Heart left ventricle (tissue), 16 donors: ENCODE data around the gene WASL. TPM values are rescaled to one million over a fixed set of nuclear protein-coding genes. Genes with fewer than 3 reads are reported as not detected.

Source experiments
- ATAC-seq, 4 donors: fragments of 200-7000 bp; cut with Tn5 transposase; one replicate each; pipeline ENCODE4 v1.9.1; 2020 to 2022; ENCODE audit warnings: moderate library complexity in 4 of 4, mild to moderate bottlenecking in 3 of 4, moderate number of reproducible peaks in 1 of 4
- DNase-seq, 5 donors: peaks; one replicate each; pipeline ENCODE4 v3.0.0-alpha.2; 2020
- H3K27ac ChIP-seq, 12 donors: fragments of 200-600 bp; sonication (generic) in 4 of 12; one replicate each; pipeline versions ENCODE4 v1.5.0 to v1.8.0; 2016 to 2022; ENCODE audit warnings: mild to moderate bottlenecking in 2 of 12
- H3K27me3 ChIP-seq, 9 donors: fragments of 200-600 bp; sonication (generic) in 2 of 9; one replicate each; pipeline versions ENCODE4 v1.5.1 to v1.8.0; 2016 to 2022; ENCODE audit warnings: mild to moderate bottlenecking in 3 of 9
- H3K36me3 ChIP-seq, 9 donors: fragments of 200-600 bp; sonication (generic) in 2 of 9; one replicate each; pipeline versions ENCODE4 v1.5.0 to v1.8.0; 2018 to 2022; ENCODE audit warnings: mild to moderate bottlenecking in 2 of 9
- H3K4me1 ChIP-seq, 12 donors: fragments of 200-600 bp; sonication (generic) in 4 of 12; one replicate each; pipeline versions ENCODE4 v1.5.0 to v1.8.0; 2016 to 2022; ENCODE audit warnings: mild to moderate bottlenecking in 3 of 12
- H3K4me3 ChIP-seq, 12 donors: fragments of 200-600 bp; sonication (generic) in 4 of 12; one replicate each; pipeline versions ENCODE4 v1.5.0 to v1.8.0; 2017 to 2022; ENCODE audit warnings: mild to moderate bottlenecking in 9 of 12, moderate library complexity in 4 of 12
- H3K9me3 ChIP-seq, 12 donors: fragments of 200-600 bp; sonication (generic) in 4 of 12; one replicate each; pipeline versions ENCODE4 v1.5.0 to v1.8.0; 2016 to 2022; ENCODE audit warnings: mild to moderate bottlenecking in 1 of 12
- POLR2A ChIP-seq, 2 donors: fragments of 450-650 bp; IDR thresholded peaks; one replicate each; pipeline ENCODE4 v1.6.1; 2017; ENCODE audit warnings: antibody characterized with exemption in 2 of 2, mild to moderate bottlenecking in 2 of 2, moderate library complexity in 2 of 2
- WGBS, 4 donors: extraction: QIAGEN DNeasy Blood & Tissue Kit in 2 of 4; methylation state at CpG; one replicate each; pipeline versions ENCODE4 v1.1.5 to v1.1.7; 2013 to 2018; 5-methylcytosine and 5-hydroxymethylcytosine counted together
- intact Hi-C, 10 donors: fragments of 100-400 bp; cut with DNase I; formaldehyde crosslinking; loops; one replicate each; pipeline versions ENCODE4 v1.11.1 to v1.14.2; 2022
- polyA plus RNA-seq, 2 donors: library from polyadenylated mRNA; stranded (reverse); fragments of 200-250 nt; gene quantifications; one replicate each; pipeline ENCODE4 v1.2.3, GENCODE V29; 2013
- total RNA-seq, 9 donors: library from RNA; depleted of rRNA in 2 of 9; stranded (reverse); fragments of >200 nt in 2 of 9; fragmentation: NEBNext Ultra II Directional in 3 of 9; extraction: Animal tissue kit (Norgen Biotek cat#: 25700) in 3 of 9; gene quantifications; one replicate each; pipeline versions ENCODE4 v1.1.0 to v1.2.4, GENCODE V29; 2016 to 2023
- TF ChIP-seq, protein P1 (sequence below), 12 donors: fragments of 200-600 bp; sonication (generic) in 4 of 12; IDR thresholded peaks; one replicate each; pipeline versions ENCODE4 v1.5.0 to v1.8.0; 2018 to 2022; ENCODE audit warnings: antibody characterized with exemption in 12 of 12, mild to moderate bottlenecking in 5 of 12
- donor health status: ischemic (EF 13 %, LVEDD 7.1; RV severe dilation, severe dysfunction).
- donor health status: healthy with polysubstance abuse.
- donor health status: DM: no; HTN: yes; CAD: no.
- donor health status: DM: no; HTN: no; CAD: no.
- donor health status: ischemic (EF 25% LVEDD 6.9; RV normal size, moderate dysfunction).
- donor health status: ischemic (EF 25% LVEDD 5.7; RV mildly dilated, moderate dysfunction).
- donor health status: healthy.
- donor health status: DM: yes; HTN: yes; CAD: no.
- donor health status: ischemic (EF 35%, LVEDD 5.7; RV mildly dilated, moderate dysfunction).
- donor health status: nonischemic (EF 11% LVEDD 7.7; RV severe dilation, severe dysfunction).
- donor health status: DM: yes; HTN: yes; CAD: no.
- donor health status: PGD.
- donor health status: ischemic (EF 29% LVEDD 5.4; RV normal size, mild dysfunction).
- donor health status: nonischemic (EF 23%, LVEDD 6.1; RV moderate dilation, normal function).

Gene WASL
- total and polyA plus RNA-seq, 11 donors, result 11.2 to 30.3 (median 23.3) TPM

DNA sequence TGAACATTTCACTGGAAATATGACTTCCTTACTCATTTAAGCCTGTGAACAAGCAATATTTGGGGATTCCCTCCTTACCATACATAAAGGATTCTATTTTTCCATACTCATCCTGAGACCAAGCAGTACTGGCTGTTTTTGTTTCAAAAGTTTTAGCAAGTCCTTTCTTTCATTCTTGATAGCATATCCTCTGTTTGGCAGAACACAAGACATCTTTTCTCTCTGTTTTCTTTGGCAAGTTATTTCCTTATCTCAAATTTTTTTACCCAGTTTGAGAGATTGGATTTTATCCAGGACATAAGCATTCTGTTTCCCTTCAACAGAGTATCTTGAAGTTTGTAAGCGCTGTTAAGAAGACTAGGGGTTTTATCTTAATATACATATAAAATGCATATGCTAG lies 3.0 kb upstream of the WASL start:
- DNase-seq (no peak), ATAC-seq (no peak)
- no peaks in the 10 kb centered on the region for H3K27me3 ChIP-seq
- intact Hi-C loops, result no loop called here
- TF ChIP-seq, protein P1, sequence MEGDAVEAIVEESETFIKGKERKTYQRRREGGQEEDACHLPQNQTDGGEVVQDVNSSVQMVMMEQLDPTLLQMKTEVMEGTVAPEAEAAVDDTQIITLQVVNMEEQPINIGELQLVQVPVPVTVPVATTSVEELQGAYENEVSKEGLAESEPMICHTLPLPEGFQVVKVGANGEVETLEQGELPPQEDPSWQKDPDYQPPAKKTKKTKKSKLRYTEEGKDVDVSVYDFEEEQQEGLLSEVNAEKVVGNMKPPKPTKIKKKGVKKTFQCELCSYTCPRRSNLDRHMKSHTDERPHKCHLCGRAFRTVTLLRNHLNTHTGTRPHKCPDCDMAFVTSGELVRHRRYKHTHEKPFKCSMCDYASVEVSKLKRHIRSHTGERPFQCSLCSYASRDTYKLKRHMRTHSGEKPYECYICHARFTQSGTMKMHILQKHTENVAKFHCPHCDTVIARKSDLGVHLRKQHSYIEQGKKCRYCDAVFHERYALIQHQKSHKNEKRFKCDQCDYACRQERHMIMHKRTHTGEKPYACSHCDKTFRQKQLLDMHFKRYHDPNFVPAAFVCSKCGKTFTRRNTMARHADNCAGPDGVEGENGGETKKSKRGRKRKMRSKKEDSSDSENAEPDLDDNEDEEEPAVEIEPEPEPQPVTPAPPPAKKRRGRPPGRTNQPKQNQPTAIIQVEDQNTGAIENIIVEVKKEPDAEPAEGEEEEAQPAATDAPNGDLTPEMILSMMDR (IDR thresholded peaks at IDR 0.05), result no peak
- TF ChIP-seq POLR2A (IDR thresholded peaks at IDR 0.05), result no peak
- H3K9me3 ChIP-seq, result no peaks in the 10 kb centered on the region
- peaks cover under 1 to 34% (median 19%) of the 10 kb centered on the region in 12 donors for H3K4me1 ChIP-seq
- H3K27ac ChIP-seq, result peak overlapping the region in 1 of 12 donors; percentile 34
- no peaks in the 10 kb centered on the region for H3K36me3 ChIP-seq
- no peak overlapping the region for H3K4me3 ChIP-seq
- 55 to 70% (median 66%) methylated on average over 1 of the region's 1 CpG for WGBS, 4 donors

DNA sequence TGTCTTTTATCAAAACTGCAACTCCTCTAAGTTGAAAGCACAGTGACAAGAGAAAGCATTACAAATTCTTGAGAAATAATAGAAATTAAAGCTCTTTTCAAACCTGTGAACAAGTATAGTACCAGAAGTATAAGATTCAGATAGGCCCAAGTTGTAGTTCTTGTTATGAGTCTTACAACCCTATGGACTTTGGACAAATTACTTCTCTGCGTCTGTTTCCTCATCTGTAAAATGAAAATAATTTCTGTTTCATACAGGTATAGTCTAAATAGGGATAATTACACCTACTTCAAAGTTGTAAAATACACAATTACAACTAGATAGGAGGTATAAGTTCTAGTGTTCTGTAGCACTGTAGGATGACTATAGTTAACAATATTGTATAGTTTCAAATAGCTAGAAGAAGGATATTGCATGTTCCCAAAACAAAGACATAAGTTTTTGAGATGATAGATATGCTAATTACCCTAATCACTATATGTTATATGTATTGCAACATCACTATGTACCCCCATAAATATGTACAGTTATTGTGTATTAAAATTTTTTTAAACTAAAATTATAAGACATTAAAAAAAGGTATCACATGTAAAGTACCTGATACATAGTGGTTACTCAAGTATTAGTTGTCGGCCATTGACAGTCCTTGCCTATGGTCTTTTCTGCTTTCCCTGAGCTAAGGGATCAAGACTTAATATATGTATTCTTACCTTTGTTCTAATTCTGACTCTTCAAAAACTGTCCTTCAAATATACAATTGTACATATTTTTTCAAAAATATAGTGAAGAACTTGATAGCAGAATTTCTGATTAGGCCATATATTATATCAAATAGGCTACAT lies 1.8 kb upstream of the WASL start:
- Histone ChIP-seq H3K4me3 (peak overlapping the region in 9 of 12 donors; percentile 83 to 92 (median 87)), H3K36me3 (no peaks in the 10 kb centered on the region), H3K4me1 (peaks cover 4 to 46% (median 31%) of the 10 kb centered on the region in 12 donors), H3K27me3 (no peaks in the 10 kb centered on the region), H3K9me3 (no peaks in the 10 kb centered on the region), H3K27ac (peak overlapping the region in 6 of 12 donors; percentile 97 to 99 (median 98))
- WGBS, 4 donors, result 91 to 95% (median 91%) methylated on average over 2 of the region's 2 CpGs
- no peak for DNase-seq
- TF ChIP-seq POLR2A (IDR thresholded peaks at IDR 0.05), result no peak
- TF ChIP-seq, protein P1 (IDR thresholded peaks at IDR 0.05), result no peak
- ATAC-seq, result no peak
- intact Hi-C loops, result no loop called here

DNA sequence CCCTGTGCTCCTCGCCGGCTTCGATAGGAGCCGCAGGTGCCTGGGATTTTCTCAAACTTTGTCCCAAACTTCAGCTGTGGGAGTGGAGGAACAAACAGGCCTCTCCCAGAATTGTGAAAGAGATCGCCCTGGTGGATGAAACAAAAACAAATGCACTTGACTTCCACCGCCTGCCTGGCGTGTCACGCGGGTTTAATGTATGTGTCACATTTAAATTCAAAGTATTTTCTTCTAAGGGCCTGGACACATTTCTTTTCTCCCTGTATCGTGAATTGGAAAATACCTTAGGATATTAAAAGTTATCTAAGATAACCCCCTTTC lies 694 bp upstream of the WASL start:
- no peaks in the 10 kb centered on the region for H3K9me3 ChIP-seq
- TF ChIP-seq, protein P1 (IDR thresholded peaks at IDR 0.05), result peak in 1 of 12 donors; percentile 5
- no peak for TF ChIP-seq POLR2A (IDR thresholded peaks at IDR 0.05)
- intact Hi-C loops, result loop anchor here in 5 of 10 donors (2.0 to 10.0 kb wide), 8 partner anchors 37 to 215 kb away; partner anchors contain the start of genes NDUFA5 (in 3 of the 5), IQUB (in 1 of the 5) and LMOD2 (in 1 of the 5)
- peak overlapping the region; percentile 95 to 99 (median 98) for H3K27ac ChIP-seq
- H3K4me1 ChIP-seq, result peaks cover 4 to 57% (median 42%) of the 10 kb centered on the region in 12 donors
- no peaks in the 10 kb centered on the region for H3K36me3 ChIP-seq
- no peaks in the 10 kb centered on the region for H3K27me3 ChIP-seq
- H3K4me3 ChIP-seq, result peak overlapping the region; percentile 83 to 92 (median 87)
- DNase-seq, result peak in 1 of 5 donors; percentile 43
- WGBS, 4 donors, result 2 to 5% (median 3%) methylated on average over 10 of the region's 10 CpGs
- ATAC-seq, result peak in 3 of 4 donors; percentile 10 to 19 (median 18)

DNA sequence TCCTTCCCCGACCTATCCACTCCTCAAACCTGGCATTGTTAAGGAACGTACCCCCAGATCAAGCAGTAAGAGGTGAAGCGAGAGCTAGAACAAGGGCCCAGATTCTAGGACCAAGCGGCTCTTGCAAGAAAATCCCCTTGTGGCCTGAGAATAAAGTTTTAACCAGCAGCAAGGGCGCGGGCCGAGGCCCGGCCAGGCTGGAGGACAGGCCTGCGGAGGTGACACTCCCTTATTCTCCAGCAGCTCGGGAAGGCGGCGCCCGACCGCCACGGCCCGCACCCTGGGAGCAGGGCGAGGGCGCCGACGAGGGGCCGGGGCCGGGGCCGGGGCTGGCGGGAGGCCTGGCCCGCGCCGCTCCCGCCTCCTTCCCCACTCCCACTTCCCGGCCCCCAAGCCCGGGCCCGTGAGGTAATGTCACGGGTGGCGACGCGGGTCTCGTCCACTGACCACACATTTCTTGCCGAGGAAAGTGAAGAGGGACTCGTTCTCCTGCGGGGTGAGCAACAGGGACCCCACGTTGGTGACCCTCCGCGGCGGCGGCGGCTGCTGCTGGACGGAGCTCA lies 551 bp downstream of the WASL start:
- ATAC-seq, result peak; percentile 17 to 65 (median 51)
- TF ChIP-seq POLR2A (IDR thresholded peaks at IDR 0.05), result no peak
- TF ChIP-seq, protein P1 (IDR thresholded peaks at IDR 0.05), result no peak
- Histone ChIP-seq H3K36me3 (no peaks in the 10 kb centered on the region), H3K27ac (peak overlapping the region; percentile 95 to 99 (median 98)), H3K4me3 (peak overlapping the region; percentile 83 to 92 (median 87)), H3K4me1 (peaks cover 4 to 69% (median 54%) of the 10 kb centered on the region in 12 donors), H3K27me3 (no peaks in the 10 kb centered on the region), H3K9me3 (no peaks in the 10 kb centered on the region)
- intact Hi-C loops, result loop anchor here in 5 of 10 donors (2.0 to 10.0 kb wide), 8 partner anchors 36 to 213 kb away; partner anchors contain the start of genes NDUFA5 (in 3 of the 5), IQUB (in 1 of the 5) and LMOD2 (in 1 of the 5)
- peak; percentile 33 to 76 (median 44) for DNase-seq
- WGBS, 4 donors, result 0% methylated on average over 29 to 46 of the region's 46 CpGs
